C1 segment of cervical spinal cord (tissue), 14 donors: Measurements from ENCODE around the gene ADPRH.
A peak's percentile ranks its signal among the peaks of the same experiment; 100 is the strongest.

Source experiments
- DNase-seq, 14 donors: peaks; one replicate each; lab custom pipeline; 2025; lab: John Stamatoyannopoulos, UW

Gene ADPRH

DNA sequence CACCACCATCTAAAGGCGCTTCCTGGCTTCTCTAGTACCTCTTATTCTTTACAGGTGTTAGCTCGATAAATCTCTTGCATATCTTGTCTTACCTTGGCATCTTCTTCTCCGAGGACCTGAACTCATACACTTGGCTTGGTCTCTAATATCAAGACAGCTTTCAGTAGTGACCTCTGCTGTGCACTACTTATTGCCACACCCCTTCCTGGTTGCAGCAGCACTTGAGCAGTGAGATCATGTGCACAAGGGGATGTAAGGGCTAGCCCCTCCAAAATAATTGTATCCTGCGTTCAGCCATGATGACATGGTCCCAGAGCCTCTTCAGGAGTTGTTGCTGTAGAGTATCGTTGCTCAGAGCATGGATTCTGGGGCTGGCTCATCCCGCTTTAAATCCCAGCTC, 17.1 kb downstream of the ADPRH start:
- no peak for DNase-seq

DNA sequence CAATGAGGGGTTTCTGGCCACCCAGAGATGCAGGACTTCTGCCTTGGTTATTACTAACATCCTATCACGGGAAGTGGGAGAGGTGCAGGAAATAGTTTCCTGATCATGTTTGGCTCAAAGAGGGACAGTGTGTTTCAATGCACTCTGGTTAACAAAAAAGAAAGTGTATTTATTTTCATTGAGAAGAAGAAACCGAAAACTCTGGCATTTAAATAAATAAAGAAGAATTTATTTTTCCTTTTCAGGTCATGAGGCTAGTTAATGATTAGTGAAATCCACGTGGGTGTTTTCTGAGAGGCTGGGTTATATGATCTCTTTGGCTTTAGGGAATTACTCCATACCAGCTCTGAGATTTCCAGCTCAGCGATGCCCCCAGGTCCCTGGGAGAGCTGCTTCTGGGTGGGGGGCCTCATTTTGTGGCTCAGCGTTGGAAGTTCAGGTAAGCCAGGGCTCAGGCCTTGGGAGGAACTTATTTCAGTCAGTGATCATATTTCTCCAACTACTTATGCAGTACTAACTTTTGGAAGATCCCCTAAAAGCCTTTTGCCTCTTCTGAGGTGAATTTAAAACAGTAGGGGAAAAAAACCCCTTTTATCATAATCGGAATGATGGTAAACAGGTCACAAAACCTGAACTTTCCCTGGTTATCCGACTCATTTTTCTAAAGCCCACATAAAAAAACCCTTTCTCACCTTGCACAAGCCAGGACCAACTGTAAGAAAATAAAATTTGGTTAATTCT, 18.4 kb downstream of the ADPRH start, which contains the start of gene PLA1A:
TSS of gene PLA1A (plus strand) at position 338 of the 741 bp plus-strand sequence. CDS start at position 367, 29 bp downstream.
- DNase-seq, result no peak

DNA sequence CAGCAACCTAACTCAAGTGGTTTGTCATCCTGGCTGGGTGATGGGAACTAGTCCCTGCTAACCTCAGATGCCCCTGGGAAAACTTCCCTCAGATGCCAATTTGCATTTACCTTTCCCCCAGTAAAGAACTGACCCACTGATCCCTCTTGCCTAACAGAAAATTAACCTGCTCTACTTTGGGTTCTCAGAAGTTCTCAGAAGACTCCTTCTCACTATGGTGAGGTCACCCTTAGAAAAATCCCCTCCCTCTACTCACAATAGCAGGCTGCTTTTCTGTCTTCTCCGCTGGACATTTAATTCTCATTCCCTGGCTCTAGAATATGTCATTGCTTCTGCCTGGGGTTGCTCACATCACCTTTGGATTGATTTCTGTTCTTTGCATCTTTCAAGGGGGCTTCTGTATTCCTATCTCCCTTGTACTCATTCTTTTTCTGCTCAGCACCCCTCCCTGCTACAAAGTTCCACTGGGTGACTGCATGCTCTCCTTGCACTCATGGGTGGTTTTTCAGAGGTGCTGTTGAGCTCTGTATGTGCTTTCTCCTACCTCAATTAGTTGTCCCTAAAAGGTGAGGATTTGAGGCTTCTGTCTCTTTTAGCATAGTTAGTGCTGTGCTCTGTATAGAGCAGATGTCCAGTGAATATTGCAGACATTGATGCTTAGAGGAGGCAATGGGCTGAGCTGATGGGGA, 19.3 kb downstream of the ADPRH start:
- DNase-seq, result no peak

DNA sequence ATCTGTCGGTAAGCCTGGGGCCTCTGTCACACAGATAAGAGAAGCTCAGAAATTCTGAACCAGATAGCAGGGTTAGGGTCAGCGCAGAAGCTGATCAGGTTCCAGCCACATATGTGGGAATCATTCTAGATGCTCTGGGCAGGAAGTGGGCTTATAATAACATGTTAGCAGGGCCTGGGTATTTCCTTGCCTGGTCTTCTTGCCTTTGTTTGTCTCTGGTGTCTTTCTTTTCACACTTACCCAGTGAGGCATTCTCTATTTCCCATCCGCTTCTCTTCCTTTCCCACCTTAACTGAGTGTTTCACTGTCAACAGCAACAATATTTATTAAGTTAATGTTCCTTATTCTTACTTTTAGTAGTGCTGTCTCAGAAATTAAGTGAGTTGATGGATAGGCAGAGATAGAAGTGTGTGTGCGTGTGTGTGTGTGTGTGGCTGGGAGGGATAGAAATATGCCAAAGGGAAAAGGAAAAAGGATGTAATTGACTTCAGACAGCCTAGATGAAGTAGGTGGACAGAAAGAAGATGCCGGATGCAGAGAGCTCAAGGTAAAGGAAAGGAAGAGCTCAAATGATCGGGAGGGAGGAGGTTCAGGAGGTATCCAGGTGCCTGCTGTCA, 20.4 kb downstream of the ADPRH start:
- DNase-seq, result no peak

DNA sequence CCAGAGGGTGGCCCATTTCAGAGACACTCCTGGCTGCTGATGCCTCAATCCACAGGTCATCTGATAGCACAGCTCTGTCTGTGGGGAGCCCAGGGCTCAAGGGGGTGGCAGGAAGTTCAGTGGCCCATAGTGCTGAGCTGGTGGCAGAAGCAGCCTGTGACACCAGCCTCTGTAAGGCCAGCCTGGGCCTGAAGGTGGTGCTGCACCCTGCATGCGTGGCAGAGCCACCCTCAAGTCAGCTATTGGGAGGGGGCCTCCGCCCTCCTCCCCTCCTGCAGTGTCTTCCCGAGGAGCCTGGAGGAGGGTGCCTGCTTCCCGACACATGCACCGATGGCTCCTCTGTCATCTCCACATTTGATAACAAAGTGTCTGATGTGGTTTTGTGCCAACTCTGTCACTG, 21.4 kb downstream of the ADPRH start:
- no peak for DNase-seq

DNA sequence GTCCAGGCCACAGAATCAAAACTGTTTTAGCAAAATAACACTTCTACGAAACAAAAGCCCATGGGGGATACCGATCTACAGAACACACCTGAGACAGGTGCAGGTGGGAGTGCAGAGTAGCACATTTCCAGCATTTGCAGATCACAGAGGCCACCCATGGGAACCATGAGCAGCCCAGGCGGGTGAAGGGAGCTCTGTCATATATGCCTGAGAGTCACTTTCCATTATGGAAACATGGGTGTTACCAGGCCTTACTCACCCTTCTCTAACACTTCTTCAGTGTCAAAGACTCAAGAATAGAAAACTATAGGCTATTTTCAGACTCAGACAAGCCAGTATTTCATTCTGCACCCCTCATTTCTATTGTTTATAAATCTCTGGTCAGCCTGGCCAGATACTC, 21.9 kb downstream of the ADPRH start:
- no peak for DNase-seq

DNA sequence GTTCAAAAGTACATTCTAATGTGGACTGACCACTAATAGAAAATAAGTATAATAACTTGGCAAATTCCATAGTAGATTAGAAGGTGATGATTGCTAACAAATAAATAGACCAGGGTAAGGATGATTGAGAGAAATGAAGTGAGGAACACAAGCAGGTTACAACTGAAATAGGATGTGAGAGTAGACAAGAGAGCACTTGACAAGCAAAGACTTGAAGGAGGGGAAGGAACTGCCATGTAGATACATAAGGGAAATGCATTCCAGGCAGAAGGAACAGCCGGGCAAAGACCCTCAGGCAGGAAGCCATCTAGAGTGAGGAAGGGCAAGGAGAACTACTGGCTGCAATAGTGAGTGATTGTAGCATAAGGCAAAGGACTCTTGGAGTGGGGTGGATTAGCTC, 23.4 kb downstream of the ADPRH start:
- DNase-seq, result no peak

DNA sequence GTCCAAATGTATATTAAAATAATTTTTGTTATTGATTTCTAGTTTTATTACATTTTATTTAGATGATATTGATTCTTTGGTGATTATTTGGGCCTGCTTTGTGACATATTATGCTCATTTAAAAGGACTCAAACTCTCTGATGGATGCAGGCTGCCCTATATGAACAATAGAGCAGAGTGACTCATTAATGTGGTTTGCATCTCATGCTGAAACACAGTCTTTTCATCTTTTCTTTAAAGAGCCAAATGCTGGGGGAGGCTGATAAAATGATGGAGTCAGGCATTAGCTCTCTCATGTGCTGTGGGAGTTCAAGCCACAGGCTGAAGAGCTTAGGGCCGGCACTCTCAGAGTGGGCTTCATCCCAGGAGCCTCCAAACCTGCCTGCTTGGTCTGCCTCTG, 25.6 kb downstream of the ADPRH start:
- no peak for DNase-seq

DNA sequence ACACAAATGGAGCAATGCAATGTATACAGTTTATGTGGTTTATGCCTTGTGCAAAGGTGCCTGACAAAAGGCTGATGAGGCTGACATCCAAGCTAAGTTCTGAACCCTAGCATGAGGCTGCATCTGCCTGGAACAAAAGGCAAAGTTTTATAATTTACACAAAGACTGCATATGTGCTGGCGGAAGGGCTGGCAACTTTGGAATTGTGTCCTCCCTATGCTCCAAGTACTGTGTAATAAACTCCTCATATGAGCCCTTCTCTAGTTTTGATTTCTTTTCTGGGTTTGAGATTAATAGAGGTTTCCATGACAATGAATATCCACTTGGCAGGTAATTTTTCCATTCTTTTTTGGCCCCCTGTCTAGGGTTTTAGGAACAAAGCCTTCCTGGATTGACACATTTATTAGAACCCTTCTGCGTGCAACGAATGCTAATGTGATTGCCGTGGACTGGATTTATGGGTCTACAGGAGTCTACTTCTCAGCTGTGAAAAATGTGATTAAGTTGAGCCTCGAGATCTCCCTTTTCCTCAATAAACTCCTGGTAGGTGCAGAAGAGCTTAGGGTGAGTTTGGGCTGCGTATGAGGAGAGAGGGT, 29.2 kb downstream of the ADPRH start:
- DNase-seq, result no peak

DNA sequence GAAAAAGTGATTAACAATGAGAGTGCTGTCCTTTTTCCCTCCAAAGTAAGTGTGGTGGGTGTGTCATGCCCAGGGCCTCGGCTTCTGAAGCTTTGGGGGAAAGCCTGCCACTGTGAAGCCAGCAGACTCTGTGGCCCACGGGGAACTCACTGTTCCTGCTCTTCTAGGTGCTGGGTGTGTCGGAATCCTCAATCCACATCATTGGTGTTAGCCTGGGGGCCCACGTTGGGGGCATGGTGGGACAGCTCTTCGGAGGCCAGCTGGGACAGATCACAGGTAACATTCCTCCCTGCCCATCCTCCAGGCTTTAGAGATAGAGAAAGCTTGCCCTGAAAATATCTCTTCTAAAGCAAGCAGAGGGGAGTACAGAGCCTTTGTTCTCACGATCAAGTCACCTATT, 30.0 kb downstream of the ADPRH start:
- no peak for DNase-seq

DNA sequence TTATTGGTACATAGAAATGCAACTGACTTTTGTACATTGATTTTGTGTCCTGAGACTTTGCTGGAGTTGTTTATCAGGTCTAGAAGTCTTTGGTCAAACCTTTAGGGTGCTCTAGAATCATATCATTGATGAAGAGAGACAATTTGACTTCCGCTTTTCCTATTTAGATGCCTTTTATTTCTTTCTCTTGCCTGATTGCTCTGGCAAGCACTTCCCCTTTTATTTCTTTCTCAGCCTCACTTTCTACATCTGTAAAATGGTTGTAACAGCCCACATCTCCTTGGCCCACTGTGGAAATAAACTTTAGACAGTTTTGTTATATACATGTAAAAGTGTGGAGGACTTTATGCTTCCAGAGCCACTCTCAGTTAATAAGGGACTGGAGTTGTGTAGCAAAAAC, 32.4 kb downstream of the ADPRH start:
- no peak for DNase-seq

DNA sequence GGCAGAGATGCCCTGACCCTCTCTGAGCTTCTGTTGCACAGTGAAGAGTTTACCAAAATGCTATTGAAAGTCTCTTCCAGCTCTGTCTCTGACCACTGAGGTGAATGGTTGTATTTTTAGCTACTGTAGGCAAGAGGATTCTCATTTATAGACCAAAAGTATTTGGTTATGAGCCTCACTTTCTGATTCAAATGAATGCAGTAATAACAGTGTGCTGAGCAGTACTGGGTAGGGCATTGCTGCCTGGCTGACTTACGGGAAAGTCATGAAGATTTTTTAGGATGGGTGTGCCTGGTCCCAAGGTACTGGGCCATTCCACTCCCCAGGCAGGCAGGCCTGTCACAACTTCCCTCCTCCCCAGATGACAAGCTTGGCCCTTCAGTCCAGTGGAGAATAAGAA, 33.9 kb downstream of the ADPRH start:
- no peak for DNase-seq

DNA sequence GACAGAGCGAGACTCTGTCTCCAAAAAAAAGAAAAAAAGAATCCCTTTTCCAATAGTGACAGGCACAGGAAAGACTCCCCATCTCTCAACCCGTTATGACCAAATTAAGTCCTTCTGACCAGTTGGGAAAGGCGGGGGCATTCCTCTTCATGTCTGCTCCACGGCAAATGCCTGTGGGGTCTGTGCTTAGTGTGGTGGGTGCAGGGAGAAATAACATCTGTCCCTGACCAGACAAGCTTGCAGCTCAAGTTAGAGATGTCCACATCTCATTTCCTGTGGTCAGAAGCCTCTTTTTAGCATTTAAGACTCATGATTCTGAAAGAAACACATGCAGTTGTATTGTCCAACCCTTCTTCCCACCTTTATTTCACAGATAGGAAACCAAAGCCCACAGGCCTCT, 34.6 kb downstream of the ADPRH start:
- no peak for DNase-seq

DNA sequence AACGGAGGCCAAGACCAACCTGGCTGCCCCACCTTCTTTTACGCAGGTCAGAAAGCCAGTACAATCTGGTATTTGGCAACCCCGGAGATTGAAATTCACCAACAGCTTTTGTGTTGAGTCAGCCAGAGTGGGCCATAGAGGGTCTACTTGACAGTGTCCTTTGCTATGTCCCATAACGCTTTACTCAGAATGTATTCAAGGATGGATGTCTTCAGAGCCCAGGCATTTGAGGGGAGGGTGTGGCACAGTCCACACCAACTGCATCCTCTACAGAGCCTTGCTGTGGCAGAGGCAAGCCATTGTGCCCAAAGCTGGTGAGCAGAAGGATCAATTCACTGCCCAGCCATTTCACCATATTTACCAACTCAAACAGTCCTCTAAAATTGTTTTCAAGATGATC, 36.8 kb downstream of the ADPRH start:
- DNase-seq, result no peak

DNA sequence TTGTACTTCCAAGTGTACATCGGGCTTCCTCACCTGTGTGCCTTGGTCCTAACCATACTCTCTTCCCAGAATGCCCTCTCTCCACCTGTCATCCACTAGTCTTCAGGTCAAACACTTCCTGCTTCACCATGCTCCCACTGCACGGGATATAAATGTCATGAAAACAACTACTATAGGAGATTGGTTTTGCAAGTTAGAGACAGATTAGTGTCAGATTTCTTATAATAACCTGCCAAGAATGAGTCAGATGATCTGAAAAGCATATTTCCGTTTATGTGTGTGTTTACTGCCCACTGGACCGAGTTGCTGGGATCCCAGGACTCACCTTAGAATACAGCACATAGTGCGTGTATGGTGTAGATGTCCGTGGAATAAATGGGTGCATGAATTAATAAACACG, 39.8 kb downstream of the ADPRH start:
- DNase-seq, result no peak

DNA sequence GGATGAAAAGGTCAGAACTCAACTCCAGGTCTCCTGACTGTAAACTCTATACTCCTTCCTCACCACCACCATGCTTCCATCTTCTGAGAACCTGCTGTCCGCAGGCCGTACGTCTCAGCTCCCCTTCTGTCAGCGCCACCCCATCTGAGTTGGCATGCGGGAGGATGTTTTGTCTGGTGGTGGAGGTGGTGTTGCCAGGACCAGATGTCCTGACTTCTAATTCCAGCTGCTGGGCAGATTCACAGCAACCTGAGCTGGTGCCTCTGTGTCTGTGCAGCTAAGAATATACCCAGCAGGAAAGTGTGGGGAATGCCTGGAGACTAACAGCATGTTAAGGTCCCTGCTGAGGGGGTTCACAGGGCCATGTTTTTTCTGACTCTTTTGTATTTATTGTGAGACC, 41.6 kb downstream of the ADPRH start:
- no peak for DNase-seq

DNA sequence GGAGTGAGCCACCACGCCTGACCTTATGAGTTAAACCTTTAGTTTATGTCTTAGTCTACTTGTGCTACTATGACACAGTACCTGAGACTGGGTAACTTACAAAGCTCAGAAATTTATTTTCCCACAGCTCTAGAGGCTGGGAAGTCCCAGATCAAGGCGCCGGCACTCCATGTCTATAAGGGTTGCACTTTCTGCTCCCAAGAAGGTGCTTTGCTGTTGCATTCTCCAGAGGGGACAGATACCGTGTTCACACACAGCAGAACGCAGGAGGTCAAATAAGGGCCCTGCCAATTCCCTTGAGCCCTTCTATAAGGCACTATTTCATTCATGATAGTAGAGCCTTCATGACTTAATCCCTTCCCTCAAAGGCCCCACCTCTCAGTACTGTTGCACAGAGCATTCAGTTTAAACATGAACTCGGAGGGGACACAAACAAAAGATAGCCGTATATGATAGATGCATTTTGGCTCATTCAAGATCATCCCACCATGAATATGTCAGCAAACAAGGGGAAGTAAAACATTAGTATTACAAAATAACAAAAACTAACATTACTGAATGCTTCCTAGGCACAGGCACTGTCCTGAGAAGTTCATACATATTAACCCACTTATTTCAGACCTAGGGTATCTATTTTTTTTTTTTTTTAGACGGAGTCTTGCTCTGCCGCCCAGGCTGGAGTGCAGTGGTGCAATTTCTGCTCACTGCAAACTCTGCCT, 44.9 kb downstream of the ADPRH start:
- no peak for DNase-seq

DNA sequence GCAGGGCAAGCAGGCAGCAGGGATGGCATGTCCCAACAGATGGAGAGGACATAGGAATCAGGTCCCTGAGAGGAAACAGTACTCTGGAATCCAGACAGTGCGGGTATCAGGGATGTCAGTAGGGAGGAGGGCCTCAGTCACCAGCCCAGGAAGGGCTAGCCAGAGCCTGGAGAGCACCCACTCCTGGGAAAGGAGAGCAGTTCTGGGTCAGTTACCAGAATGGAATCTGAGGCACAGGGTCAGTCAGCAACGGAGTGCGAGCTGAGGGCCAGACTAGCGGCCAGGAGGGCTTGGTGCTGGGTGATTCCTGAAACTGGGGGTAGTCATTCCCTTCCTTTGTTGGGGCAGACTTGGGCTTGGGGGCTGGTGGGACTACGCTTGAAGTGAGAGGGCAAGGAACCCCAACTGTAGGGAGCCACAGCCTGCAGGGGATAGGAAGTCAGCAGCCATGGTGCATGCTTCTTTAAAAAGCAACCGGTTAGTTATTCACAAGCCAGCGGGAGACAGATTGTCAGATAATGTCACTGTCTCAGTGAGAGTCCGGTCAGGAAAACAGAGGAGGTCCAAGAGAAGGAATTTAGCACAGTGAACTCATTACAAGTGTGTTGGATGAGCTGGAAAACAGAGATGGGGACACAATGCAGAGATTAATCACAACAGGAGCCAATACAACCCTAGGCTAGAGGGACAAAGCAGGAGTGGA, 46.3 kb downstream of the ADPRH start:
- DNase-seq, result no peak

DNA sequence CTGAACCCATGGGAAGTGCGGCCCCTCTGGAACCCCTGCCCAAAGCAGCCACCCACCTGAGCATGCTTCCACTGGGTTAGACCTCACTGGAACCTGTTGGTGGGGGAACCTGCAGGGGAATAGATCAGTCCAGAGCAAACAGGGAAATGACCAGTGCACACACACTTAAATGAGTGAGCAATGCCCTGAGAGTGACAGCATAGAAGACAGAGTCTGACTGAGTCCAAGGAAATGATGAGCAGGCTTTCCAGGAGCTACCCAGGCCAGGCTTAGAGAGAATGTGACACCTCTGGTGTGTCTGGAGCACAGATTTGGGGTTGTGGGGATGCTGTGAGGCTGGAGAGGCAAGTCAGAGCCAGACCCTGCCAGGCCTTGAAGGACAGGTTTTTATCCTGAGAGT, 46.9 kb downstream of the ADPRH start:
- no peak for DNase-seq

DNA sequence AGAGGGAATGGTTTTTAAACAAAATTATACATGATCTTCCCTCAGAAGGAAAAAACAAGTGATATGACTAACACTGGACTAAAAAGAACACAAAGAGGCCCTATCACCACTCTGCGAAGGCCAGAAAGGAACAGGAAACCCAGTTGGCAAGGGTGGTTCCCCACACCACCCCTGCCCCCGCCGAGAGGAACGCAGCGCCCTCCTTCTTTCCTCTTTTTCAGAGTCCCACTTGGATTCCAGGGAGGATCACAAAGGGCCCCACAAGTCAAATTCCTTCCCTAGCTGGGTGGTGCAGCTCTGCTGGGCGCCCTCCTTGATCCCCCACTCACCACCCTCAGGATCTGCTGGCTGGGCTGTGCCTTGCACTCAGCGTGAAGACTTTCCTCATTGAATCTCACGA, 48.2 kb downstream of the ADPRH start:
- peak in 2 of 14 donors; percentile 5 to 9 for DNase-seq

DNA sequence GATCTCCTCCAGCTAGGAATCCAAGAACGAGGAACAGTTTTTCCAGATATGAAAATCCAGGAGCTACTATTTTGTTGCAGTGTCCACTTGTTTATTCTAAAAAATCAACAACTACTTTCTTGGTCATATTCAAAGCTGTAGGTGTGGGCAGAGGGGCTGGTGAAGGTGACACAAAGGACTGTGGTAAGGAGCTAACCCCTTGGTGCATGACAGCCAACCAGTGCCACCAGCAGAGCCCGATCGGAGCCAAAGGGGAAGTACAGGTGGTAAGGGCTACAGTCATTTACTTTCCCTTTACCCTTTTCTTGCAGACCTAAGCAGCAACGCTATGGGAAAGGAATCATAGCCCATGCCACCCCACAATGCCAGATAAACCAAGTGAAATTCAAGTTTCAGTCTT, 49.1 kb downstream of the ADPRH start:
- no peak for DNase-seq
